HG02885 (cell line): ENCODE data around the gene MCF2L2.

Experiments used
- ATAC-seq: cut with Tn5 transposase; IDR thresholded peaks from one replicate; pipeline ENCODE4 v1.9.1; 2021; ENCODE audit warnings: mild to moderate bottlenecking; ENCODE audit not compliant: unreplicated experiment, poor library complexity

Gene MCF2L2

GRCh38 chr3:183217548-183218332 is 210.7 kb downstream of the MCF2L2 start:
- no peak for ATAC-seq

- ATAC-seq = no peak
Measured at GRCh38 chr3:183215591-183216202, 212.7 kb downstream of the MCF2L2 start.

- ATAC-seq = no peak
Measured at GRCh38 chr3:183214277-183214612, 214.2 kb downstream of the MCF2L2 start.

- ATAC-seq = no peak
Measured at GRCh38 chr3:183213415-183214276, 214.8 kb downstream of the MCF2L2 start.

GRCh38 chr3:183212565-183212964 is 215.9 kb downstream of the MCF2L2 start:
- ATAC-seq = no peak

GRCh38 chr3:183212096-183212495 is 216.3 kb downstream of the MCF2L2 start:
- no peak for ATAC-seq

- ATAC-seq = no peak
Measured at GRCh38 chr3:183211352-183211751, 217.1 kb downstream of the MCF2L2 start.

GRCh38 chr3:183210862-183211341 is 217.5 kb downstream of the MCF2L2 start:
- no peak for ATAC-seq

- no peak for ATAC-seq
Measured at GRCh38 chr3:183210341-183210740, 218.1 kb downstream of the MCF2L2 start.

- no peak for ATAC-seq
Measured at GRCh38 chr3:183208800-183209199, 219.6 kb downstream of the MCF2L2 start.

- no peak for ATAC-seq
Measured at GRCh38 chr3:183208260-183208659, 220.2 kb downstream of the MCF2L2 start.

- no peak for ATAC-seq
Measured at GRCh38 chr3:183203670-183204069, 224.7 kb downstream of the MCF2L2 start.

- no peak for ATAC-seq
Measured at GRCh38 chr3:183202004-183202722, 226.3 kb downstream of the MCF2L2 start.

- no peak for ATAC-seq
Measured at GRCh38 chr3:183198939-183199338, 229.5 kb downstream of the MCF2L2 start.

GRCh38 chr3:183197734-183198133 is 230.7 kb downstream of the MCF2L2 start:
- ATAC-seq = no peak

- no peak for ATAC-seq
Measured at GRCh38 chr3:183195266-183195665, 233.2 kb downstream of the MCF2L2 start.

- no peak for ATAC-seq
Measured at GRCh38 chr3:183193762-183194689, 234.4 kb downstream of the MCF2L2 start.

GRCh38 chr3:183192650-183193300 is 235.6 kb downstream of the MCF2L2 start:
- no peak for ATAC-seq

- no peak for ATAC-seq
Measured at GRCh38 chr3:183189641-183190040, 238.8 kb downstream of the MCF2L2 start.
